HG03558 (cell line): ENCODE measurements around the gene WWP2.

Experiments used
- ATAC-seq: cut with Tn5 transposase; IDR thresholded peaks from one replicate; pipeline ENCODE4 v1.9.1; 2021; ENCODE audit warnings: moderate number of reproducible peaks; ENCODE audit not compliant: unreplicated experiment; ENCODE audit errors: extremely low read depth

Gene WWP2

DNA sequence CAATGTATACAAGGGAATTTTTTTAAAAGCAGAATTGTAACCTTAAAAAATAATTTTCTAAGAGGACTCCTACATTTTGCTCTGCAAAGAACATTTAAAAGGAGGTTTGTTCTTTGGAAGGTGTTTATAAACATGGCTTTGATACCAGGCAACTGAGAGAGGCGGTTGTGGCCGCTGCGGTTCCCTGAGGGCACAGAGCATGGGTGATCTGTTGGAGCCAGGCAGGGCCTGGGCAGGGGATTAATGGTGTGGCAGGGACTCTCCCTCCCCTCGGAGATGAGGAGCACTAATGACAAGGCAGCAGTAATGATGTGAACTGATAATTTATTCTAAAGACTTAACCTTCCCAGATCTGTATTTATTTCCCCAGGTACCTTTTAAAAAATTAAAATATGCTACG is 65.4 kb downstream of the WWP2 start:
- ATAC-seq, result no peak

DNA sequence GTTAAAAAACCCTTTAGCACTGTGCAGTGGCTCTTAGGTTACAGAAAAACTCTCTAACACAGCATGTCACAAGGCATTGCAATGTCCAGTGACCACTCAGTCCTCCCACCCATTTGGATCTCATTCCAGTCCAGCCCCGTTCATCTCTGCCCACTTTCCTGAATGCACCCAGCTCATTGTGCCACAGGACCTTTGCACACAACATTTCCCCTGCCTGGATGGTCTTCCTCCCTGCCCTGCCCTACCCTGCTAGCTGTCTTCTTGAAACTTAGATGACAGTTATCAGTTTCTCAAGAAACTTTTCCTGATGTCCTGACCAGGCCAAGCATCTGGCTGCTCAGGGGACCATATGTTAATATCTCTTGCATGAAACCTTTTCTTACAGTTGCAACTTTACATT is 67.2 kb downstream of the WWP2 start:
- no peak for ATAC-seq

DNA sequence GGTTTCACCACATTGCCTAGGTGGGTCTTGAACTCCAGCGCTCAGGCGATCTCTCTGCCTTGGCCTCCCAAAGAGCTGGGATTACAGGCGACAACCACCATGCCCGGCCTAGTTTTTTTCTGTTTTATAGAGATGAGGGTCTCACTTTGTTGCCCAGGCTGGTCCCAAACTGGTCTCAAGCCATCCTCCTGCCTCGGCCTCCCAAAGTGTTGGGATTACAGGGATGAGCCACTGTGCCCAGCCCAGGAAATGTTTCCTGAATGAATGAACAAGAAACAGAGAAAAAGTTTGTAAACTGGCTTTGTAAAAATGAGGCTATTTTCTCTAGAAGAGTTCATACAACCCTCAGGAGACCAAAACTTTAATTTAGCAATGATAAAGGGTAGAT is 68.0 kb downstream of the WWP2 start:
- ATAC-seq, result no peak

DNA sequence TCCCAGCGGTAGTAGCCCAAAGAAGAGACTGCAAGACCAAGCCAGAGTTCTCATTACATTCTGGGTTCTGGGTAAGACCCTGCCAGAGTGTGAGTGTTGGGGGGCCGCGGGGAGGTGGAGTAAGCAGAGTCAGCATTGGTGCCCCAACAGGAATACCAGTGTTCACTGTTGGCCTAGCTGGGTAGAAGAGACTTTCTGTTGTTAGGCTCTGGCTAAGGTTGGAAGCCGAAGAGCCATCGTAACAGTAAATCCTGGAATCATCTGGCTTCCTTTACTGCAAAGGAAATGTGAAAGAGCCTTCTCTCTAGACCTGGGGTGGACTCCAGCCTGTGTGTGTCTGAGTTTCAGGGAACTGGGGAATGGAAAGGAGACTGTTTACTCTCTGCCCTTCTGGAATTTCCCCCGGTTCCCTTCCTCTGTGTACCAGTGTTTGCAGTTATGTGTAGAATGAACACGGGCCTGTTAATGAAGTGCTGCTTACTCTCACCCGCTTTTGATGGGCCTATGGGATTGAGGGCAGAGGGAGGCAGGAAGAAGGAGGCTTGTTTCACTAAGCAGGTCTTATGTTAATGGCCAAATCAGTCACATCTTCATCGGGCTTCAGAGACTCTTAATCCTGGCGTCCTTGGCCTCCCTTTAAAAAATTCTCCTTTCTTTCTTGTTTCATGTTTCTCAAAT is 68.5 kb downstream of the WWP2 start:
- no peak for ATAC-seq

DNA sequence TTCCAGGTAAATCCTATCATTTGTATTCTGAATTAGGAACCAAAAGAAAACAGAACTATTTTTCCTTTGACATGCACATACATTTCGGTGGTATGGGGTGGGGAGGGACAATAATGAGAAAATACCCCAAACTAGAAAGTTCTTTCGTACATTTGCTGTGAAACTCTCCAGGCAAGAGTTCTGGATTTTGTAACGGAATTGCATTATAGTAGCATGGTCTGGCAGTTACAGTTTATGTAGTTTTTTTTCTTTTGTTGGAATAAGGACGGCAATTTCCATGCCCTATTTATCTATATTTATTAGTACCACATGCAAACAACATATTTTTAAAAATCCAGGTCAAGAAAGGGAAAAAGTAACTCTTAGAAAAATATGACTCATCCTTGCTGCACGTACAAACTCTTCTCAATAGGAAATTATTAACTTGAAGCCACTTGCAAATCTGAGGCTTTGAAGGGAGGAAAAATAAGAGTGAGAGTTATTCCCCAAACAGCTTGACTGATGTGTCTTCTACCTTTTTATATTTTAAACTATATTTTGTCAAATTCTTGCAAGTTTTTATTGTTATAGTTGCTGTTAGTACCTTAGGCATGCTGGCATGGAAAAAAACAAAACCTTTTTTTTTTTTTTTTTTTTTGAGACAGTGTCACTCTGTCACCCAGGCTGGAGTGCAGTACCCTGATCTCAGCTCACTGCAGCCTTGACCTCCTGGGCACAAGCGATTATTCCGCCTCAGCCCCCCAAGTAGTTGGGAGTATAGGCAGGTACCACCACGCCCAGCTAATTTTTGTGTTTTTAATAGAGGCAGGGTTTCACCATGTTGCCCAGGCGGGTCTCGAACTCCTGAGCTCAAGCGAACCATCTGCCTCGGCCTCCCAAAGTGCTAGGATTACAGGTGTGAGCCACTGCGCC is 69.3 kb downstream of the WWP2 start:
- ATAC-seq, result peak; percentile 47

DNA sequence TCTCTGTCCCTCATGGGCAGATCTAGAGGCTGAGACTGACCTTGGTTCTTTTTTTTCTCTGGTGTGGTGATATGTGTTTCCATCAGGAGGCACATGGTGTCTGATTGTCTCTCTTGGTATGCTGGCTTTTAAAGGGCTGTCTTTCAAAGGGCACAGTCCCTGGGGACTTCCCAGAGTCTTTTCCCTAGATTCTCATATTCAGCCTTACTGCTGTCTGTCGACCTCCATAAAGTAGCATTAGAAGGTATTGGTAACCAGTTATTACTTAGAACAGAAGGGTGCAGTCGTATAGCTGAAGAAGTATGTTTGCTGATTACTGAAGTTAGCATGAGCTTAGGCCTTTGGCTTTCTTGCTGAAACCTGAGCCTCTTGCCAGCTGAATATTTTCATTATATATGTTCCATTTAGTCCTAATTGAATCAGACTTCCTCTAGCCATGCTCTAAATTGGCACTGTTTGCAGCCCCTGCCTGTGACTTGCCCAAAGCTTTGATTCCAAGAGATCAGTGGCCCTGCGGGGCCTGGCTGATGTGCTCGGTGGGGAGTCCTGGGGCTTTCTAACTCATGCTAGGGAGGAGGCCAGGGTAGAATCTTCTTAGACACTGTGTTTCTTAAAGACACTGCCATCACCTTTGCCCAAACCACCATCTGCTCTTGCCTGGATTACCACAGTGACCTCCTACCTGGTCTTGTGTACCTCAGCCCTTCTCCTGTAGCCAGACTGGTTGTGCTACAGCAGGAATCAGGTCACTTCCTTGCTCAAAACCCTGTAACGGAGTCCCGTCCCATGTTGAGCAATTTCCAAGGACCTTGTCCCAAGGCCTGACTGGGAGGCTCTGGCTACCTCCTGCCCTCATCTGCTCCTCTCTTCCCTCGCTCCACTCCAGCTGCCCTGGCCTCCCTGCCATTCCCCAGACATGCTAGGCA is 71.5 kb downstream of the WWP2 start:
- ATAC-seq, result no peak

DNA sequence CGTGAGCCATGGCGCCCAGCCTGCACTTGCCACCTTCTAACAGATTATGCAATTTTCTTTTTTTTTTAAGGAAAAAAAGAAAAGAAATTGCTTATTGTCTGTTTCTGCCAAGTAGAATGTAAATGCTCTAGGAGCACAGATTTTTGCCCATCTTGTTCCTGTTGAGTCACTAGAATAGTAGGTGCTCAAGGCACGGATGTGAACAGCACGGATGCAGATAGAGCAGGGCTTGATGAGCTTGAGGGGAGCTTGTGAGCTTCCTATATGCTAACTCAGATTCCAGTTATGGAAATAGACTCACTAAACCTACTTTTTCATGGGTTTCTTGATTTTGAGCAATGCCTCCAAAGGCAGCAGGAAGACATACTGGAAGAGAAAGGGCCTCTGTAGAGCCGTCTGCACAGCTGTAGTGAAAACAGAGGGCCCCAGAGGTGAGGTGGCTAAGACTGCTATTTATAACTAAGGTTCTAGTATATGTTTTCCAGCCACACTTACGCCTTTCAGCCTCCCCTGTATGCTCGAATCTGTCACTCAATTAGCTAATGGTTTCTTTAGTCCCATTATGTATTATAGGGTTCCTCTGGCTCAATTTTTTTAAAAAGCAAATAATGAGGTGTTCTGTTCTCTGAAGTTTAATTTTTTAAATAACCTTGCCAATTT is 72.8 kb downstream of the WWP2 start:
- ATAC-seq, result no peak

DNA sequence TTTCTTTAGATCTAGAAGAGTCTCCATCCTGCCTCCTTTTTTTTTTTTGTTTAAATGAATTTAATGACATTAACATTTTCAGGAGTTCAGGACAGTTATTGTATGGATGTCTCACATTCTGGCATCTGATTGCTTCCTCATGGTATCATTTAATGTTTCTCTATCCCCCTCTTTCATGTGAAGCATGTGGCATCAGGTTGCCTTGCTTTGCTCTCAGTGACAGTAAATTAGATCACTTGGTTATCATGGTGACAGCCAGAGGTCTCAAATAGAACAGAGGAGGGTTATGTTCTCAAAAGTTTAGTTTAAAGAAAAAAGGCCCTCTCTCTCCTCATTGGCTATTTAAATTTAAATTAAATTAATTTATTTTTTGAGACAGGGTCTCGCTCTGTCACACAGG is 74.1 kb downstream of the WWP2 start:
- no peak for ATAC-seq

DNA sequence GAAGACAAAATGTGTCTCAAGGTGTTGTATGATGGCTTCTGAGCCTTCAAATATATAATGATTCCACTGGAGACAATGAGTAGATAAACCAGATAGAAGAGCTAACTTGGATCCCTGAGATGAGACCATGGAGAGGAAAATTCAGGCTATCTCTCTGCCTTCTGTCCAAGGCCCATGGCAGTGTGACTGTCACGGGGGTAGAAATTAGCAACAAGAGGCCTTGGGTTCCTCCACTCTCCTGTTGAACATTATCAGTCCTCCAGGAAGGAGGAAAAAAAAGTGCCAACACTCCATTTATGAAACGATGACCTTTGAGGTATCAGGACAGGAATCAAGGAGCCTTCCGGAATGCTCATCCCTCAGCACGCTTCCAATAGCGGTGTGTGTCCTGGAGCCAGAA is 75.2 kb downstream of the WWP2 start:
- ATAC-seq, result no peak

DNA sequence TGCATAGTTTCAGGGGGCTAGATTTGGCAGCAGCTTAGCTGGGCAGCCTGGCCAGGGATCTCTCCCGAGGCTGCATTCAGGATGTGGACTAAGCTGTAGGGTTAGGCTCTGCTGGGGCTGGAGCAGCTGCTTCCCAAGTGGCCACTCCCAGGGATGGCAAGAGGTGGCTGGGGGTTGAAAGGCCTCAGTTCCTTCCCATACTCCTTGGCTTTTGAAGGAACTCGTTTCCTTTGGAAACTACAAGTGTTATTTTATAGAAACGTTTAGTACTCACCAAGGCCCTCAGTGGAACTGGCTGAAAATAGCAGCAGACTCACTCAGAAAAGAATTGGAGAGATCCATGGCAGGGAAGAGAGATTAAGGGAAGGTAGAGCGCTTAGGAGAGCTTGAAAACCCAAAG is 76.4 kb downstream of the WWP2 start:
- ATAC-seq, result no peak

DNA sequence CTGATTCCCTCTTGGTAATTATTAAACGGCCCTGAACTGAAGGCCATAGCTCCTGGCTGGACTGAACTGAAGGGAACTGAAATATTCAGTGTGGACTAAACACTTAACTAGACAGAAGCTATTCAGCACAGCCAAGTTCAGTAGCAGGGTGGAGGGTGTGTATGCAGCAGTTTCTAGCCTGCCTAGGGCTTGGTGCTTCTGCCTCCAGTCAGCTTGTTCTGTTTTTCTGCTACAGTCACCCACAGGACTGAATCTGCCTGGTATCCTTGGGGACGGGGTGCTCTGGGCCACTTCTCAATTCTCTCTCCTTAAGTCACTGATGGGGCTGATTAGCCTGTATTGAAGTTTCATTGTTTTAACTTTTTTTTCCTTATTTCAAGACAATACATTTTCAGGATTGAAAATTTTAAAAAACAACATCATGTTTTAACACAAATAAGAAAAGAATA is 77.1 kb downstream of the WWP2 start:
- no peak for ATAC-seq

DNA sequence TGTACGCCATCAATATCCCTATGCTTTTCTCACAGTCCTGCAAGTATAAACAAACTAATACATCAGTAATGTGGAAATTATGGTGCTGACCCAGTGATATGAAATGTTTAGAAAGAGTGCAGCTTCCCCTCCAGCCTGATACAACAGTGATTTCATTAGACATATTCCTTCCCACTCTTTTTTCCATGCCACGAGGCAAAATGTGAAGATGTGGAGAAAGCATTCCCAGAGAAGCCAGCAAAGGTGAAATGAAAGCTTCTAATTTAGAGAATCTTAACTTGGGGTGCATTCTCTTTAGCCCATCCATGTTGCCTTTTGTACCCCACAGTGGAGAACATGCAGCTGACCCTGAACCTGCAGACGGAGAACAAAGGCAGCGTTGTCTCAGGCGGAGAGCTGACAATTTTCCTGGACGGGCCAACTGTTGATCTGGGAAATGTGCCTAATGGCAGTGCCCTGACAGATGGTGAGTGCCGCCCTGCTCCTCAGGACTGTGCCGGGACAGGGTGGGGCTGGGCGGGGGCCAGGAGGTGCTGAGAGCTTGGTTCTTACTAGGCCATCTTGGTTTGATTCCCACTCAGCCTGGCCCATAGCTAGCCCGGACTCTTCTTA is 77.8 kb downstream of the WWP2 start:
- ATAC-seq, result no peak

DNA sequence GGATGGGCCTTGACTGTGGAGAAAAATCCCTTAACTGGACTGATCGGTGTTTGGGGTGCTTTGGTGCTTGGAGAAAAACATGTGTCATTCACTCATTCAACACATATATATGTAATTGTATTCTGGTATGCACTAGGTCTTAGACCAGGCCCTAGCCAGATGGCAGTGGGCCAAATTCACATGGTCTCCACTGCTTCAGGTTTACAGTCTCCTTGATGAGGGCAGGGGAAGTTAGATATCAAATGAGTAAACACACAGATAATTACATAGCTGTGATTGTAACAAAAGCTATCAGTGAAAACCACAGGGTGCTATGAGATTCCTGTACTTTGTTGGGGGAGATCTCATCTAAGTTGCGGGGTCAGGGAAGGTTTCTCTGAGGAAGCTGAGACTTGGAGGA is 78.8 kb downstream of the WWP2 start:
- ATAC-seq, result no peak

DNA sequence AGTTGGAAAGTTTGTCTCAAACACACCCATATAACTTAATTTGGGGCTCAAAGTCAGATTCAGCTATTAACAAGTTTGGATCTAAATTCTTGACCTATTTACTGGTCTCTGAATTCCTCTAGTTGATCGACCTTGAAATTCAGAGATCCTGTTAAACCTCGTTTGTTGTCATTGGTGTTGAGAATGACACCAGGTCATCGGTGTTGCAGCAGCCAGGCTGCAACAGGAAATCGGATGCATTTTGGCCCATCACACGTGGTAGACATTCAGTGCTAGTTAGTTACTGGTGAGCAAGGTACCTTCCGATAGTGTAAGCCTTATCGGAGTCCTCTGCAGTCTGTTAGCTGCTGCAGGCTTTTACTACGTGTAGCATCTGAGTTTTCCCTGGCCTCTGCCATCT is 82.3 kb downstream of the WWP2 start:
- no peak for ATAC-seq

DNA sequence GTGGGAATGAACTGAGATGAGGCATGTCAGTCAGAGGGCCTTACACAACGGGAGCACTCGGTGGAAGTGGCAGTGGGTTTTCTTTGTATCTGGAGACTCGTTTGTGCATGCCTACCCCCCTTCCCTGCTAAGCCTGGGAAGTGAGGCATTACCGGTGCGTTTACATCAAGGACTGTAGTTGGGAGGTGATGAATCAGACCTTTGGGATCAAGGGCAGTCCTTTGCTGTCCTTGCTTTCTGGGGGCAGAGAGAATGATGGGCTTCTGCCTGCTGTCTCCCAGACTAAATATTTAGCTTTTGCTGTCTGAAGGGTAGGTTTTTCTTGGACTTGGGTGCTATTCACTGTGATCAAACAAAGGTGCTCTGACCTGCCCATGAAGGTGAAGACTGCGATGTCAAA is 83.0 kb downstream of the WWP2 start:
- no peak for ATAC-seq

DNA sequence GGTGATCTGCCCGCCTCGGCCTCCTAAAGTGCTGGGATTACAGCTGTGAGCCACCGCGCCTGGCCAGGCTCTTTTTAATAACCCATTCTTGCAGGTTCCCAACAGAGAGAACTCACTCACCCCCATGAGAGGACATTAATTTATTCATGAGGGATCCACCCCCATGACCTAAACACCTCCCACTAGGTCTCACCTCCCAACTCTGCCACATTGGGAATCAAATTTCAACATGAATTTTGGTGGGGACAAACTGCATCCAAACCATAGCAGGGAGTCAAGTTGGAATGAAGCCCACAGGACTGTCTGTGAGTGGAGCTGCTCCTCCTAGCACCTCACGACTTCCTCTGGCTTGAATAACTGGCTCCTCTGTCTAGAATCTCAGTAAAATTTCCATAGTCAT is 85.5 kb downstream of the WWP2 start:
- ATAC-seq, result no peak

DNA sequence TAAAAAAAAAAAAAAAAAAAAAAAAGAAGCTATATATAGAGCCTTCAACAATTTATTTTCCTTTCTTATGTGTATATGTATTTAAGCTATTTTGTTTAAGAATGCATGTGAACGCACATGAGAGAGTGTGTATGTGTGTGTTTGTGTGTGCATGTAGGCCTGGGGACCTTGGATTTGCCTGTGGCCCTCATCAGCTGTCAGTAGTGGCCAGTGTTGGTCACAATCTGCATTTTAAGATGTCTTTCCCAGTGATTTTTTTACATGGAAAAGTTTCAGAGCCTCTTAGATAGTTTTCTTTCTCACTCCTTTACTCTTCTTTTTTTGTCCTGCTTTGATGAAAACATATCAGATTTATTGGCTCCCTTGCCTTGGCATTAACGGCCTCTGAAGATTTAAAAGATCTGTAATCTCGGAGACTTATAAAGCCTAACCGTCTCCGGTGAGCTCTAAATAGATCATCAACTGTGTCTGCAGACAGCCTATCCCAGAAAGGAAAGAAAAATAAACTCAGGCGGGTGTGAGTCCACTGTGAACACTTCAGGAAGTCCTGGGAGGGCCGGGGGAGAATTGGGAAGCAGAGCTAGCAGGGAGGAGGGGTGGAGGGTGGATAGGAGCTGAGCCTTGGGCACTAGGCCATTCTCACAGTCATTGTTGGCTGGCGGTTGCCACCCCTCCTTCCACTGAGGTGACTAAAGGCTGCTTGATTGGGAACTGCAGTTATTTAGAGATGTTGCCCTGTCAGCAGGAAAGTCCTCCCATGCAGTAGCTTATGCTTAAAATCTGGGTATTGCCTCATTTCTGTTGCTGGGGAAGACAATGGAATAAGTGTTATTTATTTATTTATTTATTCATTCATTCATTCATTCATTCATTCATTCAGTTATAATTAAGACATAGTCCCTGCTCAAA is 86.8 kb downstream of the WWP2 start:
- ATAC-seq, result no peak

DNA sequence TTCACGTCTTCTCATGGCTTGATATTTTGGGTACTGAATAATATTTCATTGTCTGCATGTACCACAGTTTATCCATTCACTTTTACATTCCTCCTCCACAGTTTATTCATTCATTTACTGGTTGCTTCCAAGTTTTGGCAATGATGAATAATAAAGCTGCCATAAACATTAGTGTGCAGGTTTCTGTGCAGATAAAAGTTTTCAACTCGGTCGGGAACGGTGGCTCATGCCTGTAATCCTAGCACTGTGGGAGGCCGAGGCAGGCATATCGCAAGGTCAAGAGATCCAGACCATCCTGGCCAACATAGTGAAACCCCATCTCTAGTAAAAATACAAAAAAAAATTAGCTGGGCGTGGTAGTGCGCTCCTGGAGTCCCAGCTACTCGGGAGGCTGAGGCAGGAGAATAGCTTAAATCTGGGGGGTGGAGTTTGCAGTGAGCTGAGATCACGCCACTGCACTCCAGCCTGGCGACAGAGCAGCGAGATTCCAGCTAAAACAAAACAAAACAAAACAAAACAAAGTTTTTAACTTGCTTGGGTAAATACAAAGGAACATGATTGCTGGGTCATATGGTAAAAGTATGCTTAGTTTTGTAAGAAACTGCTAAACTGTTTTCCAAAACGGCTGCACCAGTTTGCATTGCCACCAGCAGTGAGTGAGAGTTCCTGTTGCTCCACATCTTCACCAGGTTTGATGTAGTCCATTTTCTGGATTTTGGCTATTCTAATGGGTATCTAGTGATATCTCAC is 89.5 kb downstream of the WWP2 start:
- no peak for ATAC-seq
